ENCODE measurements around the gene RPL31.

GRCh38 chr2:101014264-101014857, 12.3 kb downstream of the RPL31 start:
- TF ChIP-seq, protein P1, sequence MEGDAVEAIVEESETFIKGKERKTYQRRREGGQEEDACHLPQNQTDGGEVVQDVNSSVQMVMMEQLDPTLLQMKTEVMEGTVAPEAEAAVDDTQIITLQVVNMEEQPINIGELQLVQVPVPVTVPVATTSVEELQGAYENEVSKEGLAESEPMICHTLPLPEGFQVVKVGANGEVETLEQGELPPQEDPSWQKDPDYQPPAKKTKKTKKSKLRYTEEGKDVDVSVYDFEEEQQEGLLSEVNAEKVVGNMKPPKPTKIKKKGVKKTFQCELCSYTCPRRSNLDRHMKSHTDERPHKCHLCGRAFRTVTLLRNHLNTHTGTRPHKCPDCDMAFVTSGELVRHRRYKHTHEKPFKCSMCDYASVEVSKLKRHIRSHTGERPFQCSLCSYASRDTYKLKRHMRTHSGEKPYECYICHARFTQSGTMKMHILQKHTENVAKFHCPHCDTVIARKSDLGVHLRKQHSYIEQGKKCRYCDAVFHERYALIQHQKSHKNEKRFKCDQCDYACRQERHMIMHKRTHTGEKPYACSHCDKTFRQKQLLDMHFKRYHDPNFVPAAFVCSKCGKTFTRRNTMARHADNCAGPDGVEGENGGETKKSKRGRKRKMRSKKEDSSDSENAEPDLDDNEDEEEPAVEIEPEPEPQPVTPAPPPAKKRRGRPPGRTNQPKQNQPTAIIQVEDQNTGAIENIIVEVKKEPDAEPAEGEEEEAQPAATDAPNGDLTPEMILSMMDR (IDR thresholded peaks at IDR 0.05), result no peak
- TF ChIP-seq POLR2A (IDR thresholded peaks at IDR 0.05), result no peak

Measured in adrenal gland (tissue), 5 donors.